ENCODE measurements around the gene DCK.
"Not testable (repeated sequence)": the region's sequence is repeated elsewhere in the genome, so short reads cannot be mapped to it uniquely, and the experiment has no call there.

DCK gene

GRCh38 chr4:71011451-71011850 lies 18.0 kb downstream of the DCK start:
- TF ChIP-seq ZNF274 (IDR thresholded peaks at IDR 0.05; ENCODE audit: low read depth, low read length) = no peak
- H3K4me3 ChIP-seq (ENCODE audit: low read length) = no peak overlapping the region

- not testable (repeated sequence) for H3K4me3 ChIP-seq (ENCODE audit: low read length)
Measured at GRCh38 chr4:71017391-71017790, 23.9 kb downstream of the DCK start.

- no peak for TF ChIP-seq ZNF274 (IDR thresholded peaks at IDR 0.05; ENCODE audit: low read depth, low read length)
- no peak overlapping the region for H3K4me3 ChIP-seq (ENCODE audit: low read length)
Measured at GRCh38 chr4:71020611-71021010, 27.2 kb downstream of the DCK start.

GRCh38 chr4:71025654-71026053 lies 32.2 kb downstream of the DCK start:
- H3K4me3 ChIP-seq (ENCODE audit: low read length) = no peak overlapping the region
- TF ChIP-seq ZNF274 (IDR thresholded peaks at IDR 0.05; ENCODE audit: low read depth, low read length) = no peak

- H3K4me3 ChIP-seq (ENCODE audit: low read length) = no peak overlapping the region
- TF ChIP-seq ZNF274 (IDR thresholded peaks at IDR 0.05; ENCODE audit: low read depth, low read length) = no peak
Measured at GRCh38 chr4:71026086-71026485, 32.6 kb downstream of the DCK start.

GRCh38 chr4:71027611-71028010 lies 34.2 kb downstream of the DCK start:
- TF ChIP-seq ZNF274 (IDR thresholded peaks at IDR 0.05; ENCODE audit: low read depth, low read length) = no peak
- H3K4me3 ChIP-seq (ENCODE audit: low read length) = no peak overlapping the region

- H3K4me3 ChIP-seq (ENCODE audit: low read length) = no peak overlapping the region
- TF ChIP-seq ZNF274 (IDR thresholded peaks at IDR 0.05; ENCODE audit: low read depth, low read length) = no peak
Measured at GRCh38 chr4:71029504-71029903, 36.1 kb downstream of the DCK start.

GRCh38 chr4:71032106-71032505 lies 38.7 kb downstream of the DCK start:
- H3K4me3 ChIP-seq (ENCODE audit: low read length) = not testable (repeated sequence)

GRCh38 chr4:71045256-71045655 lies 51.8 kb downstream of the DCK start:
- no peak overlapping the region for H3K4me3 ChIP-seq (ENCODE audit: low read length)
- no peak for TF ChIP-seq ZNF274 (IDR thresholded peaks at IDR 0.05; ENCODE audit: low read depth, low read length)

- no peak for TF ChIP-seq ZNF274 (IDR thresholded peaks at IDR 0.05; ENCODE audit: low read depth, low read length)
- no peak overlapping the region for H3K4me3 ChIP-seq (ENCODE audit: low read length)
Measured at GRCh38 chr4:71049395-71049794, 55.9 kb downstream of the DCK start.

- TF ChIP-seq ZNF274 (IDR thresholded peaks at IDR 0.05; ENCODE audit: low read depth, low read length) = no peak
Measured at GRCh38 chr4:71050809-71051208, 57.4 kb downstream of the DCK start.

GRCh38 chr4:71052034-71052433 lies 58.6 kb downstream of the DCK start:
- no peak overlapping the region for H3K4me3 ChIP-seq (ENCODE audit: low read length)
- no peak for TF ChIP-seq ZNF274 (IDR thresholded peaks at IDR 0.05; ENCODE audit: low read depth, low read length)

More at GRCh38 chr4:71050809-71051208, 57.4 kb downstream of the DCK start:
- no peak overlapping the region for H3K4me3 ChIP-seq (ENCODE audit: low read length)

GRCh38 chr4:71052716-71053115 lies 59.3 kb downstream of the DCK start:
- TF ChIP-seq ZNF274 (IDR thresholded peaks at IDR 0.05; ENCODE audit: low read depth, low read length) = no peak
- H3K4me3 ChIP-seq (ENCODE audit: low read length) = no peak overlapping the region

- H3K4me3 ChIP-seq (ENCODE audit: low read length) = not testable (repeated sequence)
Measured at GRCh38 chr4:71053613-71054012, 60.2 kb downstream of the DCK start.

- H3K4me3 ChIP-seq (ENCODE audit: low read length) = not testable (repeated sequence)
Measured at GRCh38 chr4:71059573-71059972, 66.1 kb downstream of the DCK start.

- TF ChIP-seq ZNF274 (IDR thresholded peaks at IDR 0.05; ENCODE audit: low read depth, low read length) = no peak
- no peak overlapping the region for H3K4me3 ChIP-seq (ENCODE audit: low read length)
Measured at GRCh38 chr4:71062436-71062835, 69.0 kb downstream of the DCK start.

- no peak for TF ChIP-seq ZNF274 (IDR thresholded peaks at IDR 0.05; ENCODE audit: low read depth, low read length)
- H3K4me3 ChIP-seq (ENCODE audit: low read length) = no peak overlapping the region
Measured at GRCh38 chr4:71063711-71064110, 70.3 kb downstream of the DCK start.

Measured in GM08714 (cell line).